Choroid plexus epithelial cell (primary cell): ENCODE results near the gene CDC42BPB.
"Not testable (repeated sequence)": the region's sequence is repeated elsewhere in the genome, so short reads cannot be mapped to it uniquely, and the experiment has no call there.

Experiments used
- DNase-seq: peaks from one replicate; pipeline ENCODE4 v3.0.0-alpha.2; 2010; ENCODE audit warnings: low read depth
- H3K4me3 ChIP-seq: 2 replicates; pipeline ENCODE4 v1.5.1; 2011; ENCODE audit warnings: low read depth, mild to moderate bottlenecking, control low read depth, low read length, moderate library complexity
- TF ChIP-seq, protein P1 (sequence below): conservative IDR thresholded peaks from 2 replicates; pipeline ENCODE4 v1.5.1; 2011; ENCODE audit warnings: low read depth, mild to moderate bottlenecking, control low read depth, inconsistent platforms, low read length, moderate library complexity

The CDC42BPB gene

DNA sequence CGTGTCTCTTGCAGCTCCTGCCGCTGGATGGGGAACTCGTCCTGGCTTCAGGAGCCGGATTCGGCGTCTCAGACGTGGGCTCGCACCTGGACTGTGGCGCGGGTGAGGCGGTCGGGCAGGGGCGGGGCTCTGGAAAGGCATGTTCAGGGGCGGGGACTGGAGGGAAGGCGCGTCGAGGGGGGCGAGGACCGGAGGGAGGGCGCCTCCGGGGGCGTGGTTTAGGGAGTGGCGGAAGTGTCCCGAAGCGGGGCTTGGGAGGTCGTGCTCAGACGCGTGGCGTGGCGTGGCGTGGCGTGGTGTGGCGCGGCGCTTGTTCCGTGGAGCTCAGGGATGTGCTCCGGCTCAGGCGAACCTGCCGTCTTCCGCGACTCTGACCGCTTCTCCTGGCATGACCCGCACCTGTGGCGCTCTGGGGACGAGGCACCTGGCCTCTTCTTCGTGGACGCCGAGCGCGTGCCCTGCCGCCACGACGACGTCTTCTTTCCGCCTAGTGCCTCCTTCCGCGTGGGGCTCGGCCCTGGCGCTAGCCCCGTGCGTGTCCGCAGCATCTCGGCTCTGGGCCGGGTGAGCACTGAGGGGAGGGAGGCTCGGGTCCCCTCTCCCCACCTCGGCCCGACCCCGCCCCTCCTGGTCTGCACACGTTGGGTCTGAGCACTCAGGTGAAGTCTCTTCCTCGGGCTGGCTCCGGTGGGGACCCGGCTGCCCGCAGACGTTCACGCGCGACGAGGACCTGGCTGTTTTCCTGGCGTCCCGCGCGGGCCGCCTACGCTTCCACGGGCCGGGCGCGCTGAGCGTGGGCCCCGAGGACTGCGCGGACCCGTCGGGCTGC is 128.7 kb downstream of the CDC42BPB start:
- peak; percentile 39 for DNase-seq
- TF ChIP-seq, protein P1, sequence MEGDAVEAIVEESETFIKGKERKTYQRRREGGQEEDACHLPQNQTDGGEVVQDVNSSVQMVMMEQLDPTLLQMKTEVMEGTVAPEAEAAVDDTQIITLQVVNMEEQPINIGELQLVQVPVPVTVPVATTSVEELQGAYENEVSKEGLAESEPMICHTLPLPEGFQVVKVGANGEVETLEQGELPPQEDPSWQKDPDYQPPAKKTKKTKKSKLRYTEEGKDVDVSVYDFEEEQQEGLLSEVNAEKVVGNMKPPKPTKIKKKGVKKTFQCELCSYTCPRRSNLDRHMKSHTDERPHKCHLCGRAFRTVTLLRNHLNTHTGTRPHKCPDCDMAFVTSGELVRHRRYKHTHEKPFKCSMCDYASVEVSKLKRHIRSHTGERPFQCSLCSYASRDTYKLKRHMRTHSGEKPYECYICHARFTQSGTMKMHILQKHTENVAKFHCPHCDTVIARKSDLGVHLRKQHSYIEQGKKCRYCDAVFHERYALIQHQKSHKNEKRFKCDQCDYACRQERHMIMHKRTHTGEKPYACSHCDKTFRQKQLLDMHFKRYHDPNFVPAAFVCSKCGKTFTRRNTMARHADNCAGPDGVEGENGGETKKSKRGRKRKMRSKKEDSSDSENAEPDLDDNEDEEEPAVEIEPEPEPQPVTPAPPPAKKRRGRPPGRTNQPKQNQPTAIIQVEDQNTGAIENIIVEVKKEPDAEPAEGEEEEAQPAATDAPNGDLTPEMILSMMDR = no peak
- peak overlapping the region; percentile 48 for H3K4me3 ChIP-seq

DNA sequence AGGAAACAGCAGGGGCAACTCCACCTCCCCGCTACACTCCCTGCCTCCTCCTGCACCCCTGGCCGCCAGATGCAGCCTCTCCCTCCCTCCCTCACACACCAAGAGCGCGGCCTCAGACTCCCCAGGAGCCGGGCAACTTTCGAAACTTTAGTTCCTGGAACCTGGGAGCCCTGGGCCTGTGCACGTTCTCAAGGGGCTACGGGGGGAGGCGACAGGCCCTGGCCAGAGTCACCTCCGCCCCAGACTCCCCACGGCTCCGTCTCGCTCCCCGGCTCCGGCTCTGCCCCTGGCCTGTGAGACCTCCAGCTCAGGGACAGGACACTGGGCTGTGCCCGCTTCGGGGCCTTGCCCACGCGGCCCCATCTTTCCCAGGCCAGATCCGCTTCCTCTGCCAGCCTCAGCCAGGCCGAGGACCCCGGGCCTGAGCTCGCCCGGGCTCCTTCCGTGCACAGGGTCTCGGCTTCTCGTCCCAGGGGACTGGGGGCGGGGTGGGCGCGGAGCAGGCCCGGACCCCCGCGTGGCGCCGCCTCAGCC is 129.4 kb downstream of the CDC42BPB start:
- DNase-seq = peak; percentile 22
- TF ChIP-seq, protein P1 = no peak
- H3K4me3 ChIP-seq = peak overlapping the region; percentile 48

DNA sequence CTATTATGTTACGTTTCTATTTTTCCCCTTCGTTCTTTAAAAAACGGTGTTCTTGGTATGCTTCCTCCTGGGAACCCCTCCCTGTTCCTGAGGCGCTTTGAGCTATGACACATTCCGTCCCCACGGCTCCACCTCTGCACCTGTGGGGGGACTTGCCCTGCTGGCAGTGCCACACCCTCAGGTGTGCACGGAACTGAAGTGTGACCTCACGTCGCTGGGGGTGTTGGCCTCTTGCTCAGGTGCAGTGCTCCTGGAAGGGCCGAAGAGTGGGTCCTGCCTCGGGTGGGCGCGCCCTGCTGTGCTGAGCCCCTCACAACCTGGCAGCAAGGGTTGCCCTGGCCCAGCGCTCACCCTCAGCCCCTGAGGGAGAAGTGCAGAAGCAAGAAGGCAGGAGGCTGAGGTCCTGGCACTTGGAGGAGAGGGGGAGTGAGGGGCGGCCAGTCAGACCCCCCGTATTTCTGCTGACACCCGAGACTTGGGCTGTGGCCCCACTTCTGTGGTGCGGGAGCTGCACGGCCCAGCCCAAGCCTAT is 129.9 kb downstream of the CDC42BPB start:
- H3K4me3 ChIP-seq = no peak overlapping the region
- no peak for DNase-seq
- TF ChIP-seq, protein P1 = no peak

DNA sequence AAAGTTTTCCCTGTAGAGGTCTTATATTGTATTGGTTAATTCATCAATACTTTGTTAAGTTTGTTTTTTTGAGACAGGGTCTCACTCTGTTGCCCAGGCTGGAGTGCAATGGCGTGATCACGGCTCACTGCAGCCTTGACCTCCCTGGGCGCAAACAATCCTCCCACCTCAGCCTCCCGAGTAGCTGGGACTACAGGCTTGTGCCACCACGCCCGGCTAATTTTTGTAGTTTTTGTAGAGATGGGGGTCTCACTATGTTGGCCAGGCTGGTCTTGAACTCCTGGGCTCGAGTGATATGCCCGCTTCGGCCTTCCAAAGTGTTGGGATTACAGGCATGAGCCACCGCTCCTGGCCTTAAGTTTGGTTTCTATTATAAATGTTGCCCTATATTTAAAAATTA is 130.5 kb downstream of the CDC42BPB start:
- DNase-seq, H3K4me3 ChIP-seq: not testable (repeated sequence)

DNA sequence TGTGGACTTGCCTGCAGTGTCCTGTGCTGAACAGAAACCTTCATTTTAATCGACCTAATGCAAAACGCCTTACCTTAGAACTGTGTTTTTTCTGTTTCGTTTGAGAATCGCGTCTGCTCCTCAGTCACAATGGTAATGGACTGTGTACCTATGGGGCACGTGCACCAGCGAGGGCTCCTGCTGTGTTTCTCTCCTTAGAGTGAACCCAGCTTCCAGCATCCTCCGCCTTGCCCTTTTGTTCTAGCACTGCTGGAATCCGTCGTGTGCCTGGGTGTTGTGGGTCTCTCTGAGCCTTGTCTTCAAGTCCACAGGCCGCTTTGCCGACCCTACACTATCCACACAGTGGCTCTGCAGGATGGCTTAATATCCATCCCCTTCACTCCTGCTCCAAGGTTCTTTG is 131.2 kb downstream of the CDC42BPB start:
- DNase-seq = no peak
- no peak overlapping the region for H3K4me3 ChIP-seq
- TF ChIP-seq, protein P1 = no peak

DNA sequence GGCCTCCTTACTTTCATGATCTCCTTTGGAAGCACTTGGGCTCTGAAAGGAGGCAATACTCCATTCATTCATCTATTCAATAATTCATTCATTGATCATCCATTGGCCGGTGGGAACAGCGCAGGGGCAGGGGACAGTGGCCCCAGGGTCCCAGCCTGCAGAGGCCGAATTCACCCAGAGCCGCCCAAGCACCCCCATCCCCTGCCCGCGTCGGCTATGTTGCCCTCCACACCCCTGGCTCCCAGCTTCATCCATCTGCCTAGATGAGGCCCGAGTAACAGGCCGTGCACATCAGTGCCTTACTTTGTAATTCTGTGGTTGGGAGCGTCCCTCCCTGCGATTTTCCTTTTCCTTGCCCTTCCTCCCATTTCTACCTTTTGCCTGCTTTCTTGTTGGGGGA is 131.7 kb downstream of the CDC42BPB start:
- TF ChIP-seq, protein P1 = no peak
- no peak overlapping the region for H3K4me3 ChIP-seq
- DNase-seq = no peak

DNA sequence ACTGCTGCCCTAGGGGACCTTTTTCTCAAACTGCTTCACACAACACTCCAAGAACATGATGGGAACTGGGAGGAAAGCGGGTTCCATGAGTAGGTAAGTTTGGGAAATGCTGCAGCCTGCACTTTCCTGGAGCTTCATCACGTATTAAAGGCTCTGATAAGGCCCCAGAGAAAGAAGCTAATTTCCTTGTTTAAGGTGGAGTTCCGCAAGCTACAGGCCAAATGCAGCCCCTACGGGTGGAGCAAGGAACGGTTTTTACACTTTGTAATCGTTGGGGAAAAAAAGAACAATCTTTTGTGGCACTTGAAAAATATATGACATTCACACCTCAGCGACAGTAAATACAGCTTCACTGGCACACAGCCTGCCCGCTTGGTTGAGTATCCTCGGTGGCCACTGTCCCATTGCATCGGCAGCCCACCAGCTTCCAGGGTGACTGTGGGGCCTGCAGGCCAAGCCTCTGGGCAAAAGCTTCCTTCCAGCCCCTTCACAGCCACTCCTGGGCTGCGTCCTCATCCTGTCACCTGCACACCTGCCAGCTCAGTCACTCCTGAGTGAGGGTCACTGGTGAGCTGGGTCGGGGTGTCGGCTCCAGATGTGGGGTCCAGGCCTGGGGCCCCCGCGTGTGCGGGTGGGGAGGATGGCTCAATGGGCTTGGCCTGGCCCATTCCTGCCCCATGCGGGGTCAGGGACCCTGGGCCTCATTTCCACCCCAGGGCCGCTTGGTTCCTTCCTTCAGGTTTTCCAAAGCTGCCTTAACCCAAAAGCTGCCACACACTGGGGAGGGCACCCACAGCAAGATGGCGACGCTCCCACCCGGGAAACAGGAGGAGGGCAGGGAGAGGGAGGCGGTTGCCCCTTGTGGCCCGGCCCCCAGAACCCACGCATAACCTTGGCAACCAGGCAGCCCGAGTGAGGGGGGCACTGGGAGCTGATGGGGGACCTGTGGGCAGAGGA is 132.4 kb downstream of the CDC42BPB start:
- peak; percentile 27 for DNase-seq
- no peak overlapping the region for H3K4me3 ChIP-seq
- TF ChIP-seq, protein P1 = peak; percentile 52
